Endothelial cell of umbilical vein (primary cell): ENCODE results near the gene RNF5. TPM values are rescaled to one million over a fixed set of nuclear protein-coding genes. Genes with fewer than 3 reads are reported as not detected.

Experiments
- BruUV-seq: library from RNA; stranded (reverse); fragments of 400-500 nt; replicated peaks from 2 replicates; lab custom pipeline; 2021; lab: Mats Ljungman, UMichigan
- CTCF ChIA-PET: fragments of 300-600, 350-600 bp; sonication (Branson Sonifier 250); formaldehyde crosslinking; loops from one replicate; lab custom pipeline; 2021; ENCODE audit warnings: antibody characterized with exemption, inconsistent platforms; lab: Charles Lee
- POLR2A ChIA-PET: fragments of 300-600, 350-600 bp; sonication (Branson Sonifier 250); formaldehyde crosslinking; loops from one replicate; lab custom pipeline; 2021; ENCODE audit warnings: antibody characterized with exemption, inconsistent platforms; lab: Charles Lee
- DNase-seq: peaks from one replicate; pipeline ENCODE4 v3.0.0-alpha.2; 2011; ENCODE audit warnings: low read depth, low spot score
- FAIRE-seq: peaks from 2 replicates; lab custom pipeline; 2011; peaks lifted over from hg19 to GRCh38; lab: Jason Lieb, UNC
- H2AFZ ChIP-seq: 2 replicates; pipeline ENCODE4 v1.6.0; 2012; ENCODE audit warnings: low read depth, low read length, control low read depth, inconsistent platforms
- H3K27ac ChIP-seq: 2 replicates; pipeline ENCODE4 v1.5.1; 2011; ENCODE audit warnings: low read depth, mild to moderate bottlenecking, control low read depth, low read length, moderate library complexity; ENCODE audit not compliant: insufficient read depth
- H3K27me3 ChIP-seq, 2 experiments: 2 replicates each; pipeline versions ENCODE4 v1.6.0 to v1.6.1; 2011; ENCODE audit warnings: low read length in 2 of 2, mixed read lengths in 1 of 2; ENCODE audit not compliant: control insufficient read depth in 2 of 2, insufficient read depth in 2 of 2
- H3K36me3 ChIP-seq, 2 experiments: 2 replicates in 1 of 2; 3 replicates in 1 of 2; pipeline ENCODE4 v1.5.1; 2011; ENCODE audit warnings: low read length in 2 of 2, mild to moderate bottlenecking in 1 of 2, moderate library complexity in 1 of 2; ENCODE audit not compliant: control insufficient read depth in 2 of 2, insufficient read depth in 2 of 2; ENCODE audit errors: extremely low read depth in 1 of 2
- H3K4me1 ChIP-seq: 3 replicates; pipeline ENCODE4 v1.5.1; 2011; ENCODE audit warnings: mild to moderate bottlenecking, low read length; ENCODE audit not compliant: control insufficient read depth, insufficient read depth; ENCODE audit errors: extremely low read depth
- H3K4me2 ChIP-seq: 2 replicates; pipeline ENCODE4 v1.6.1; 2011; ENCODE audit warnings: low read length, control low read depth, mixed read lengths; ENCODE audit not compliant: insufficient read depth
- H3K4me3 ChIP-seq, 3 experiments: fragments of 200-600 bp in 1 of 3; sonication (generic), shearing (Covaris generic) in 1 of 3; replicated peaks in 1 of 3; 2 replicates each; pipeline ENCODE4 v1.5.1; 2011 to 2016; ENCODE audit warnings: control low read depth in 3 of 3, low read length in 3 of 3, mild to moderate bottlenecking in 2 of 3, inconsistent platforms in 1 of 3, low read depth in 1 of 3, moderate library complexity in 1 of 3; ENCODE audit not compliant: insufficient read depth in 1 of 3
- H3K79me2 ChIP-seq: 2 replicates; pipeline ENCODE4 v1.6.0; 2012; ENCODE audit warnings: low read length, inconsistent platforms; ENCODE audit not compliant: control insufficient read depth, insufficient read depth
- H3K9ac ChIP-seq: replicated peaks from 2 replicates; pipeline ENCODE3; 2011; ENCODE audit warnings: low read length, control low read depth; ENCODE audit not compliant: insufficient read depth; ENCODE audit errors: extremely low read depth
- H3K9me1 ChIP-seq: replicated peaks from 3 replicates; pipeline ENCODE4 v1.6.0; 2011; ENCODE audit warnings: mild to moderate bottlenecking, low read length; ENCODE audit not compliant: control insufficient read depth, insufficient read depth; ENCODE audit errors: extremely low read depth
- H3K9me3 ChIP-seq: replicated peaks from 2 replicates; pipeline ENCODE4 v1.5.1; 2012; ENCODE audit warnings: low read length, inconsistent platforms; ENCODE audit not compliant: control insufficient read depth, insufficient read depth
- H4K20me1 ChIP-seq: replicated peaks from 2 replicates; pipeline ENCODE3; 2011; ENCODE audit warnings: mild to moderate bottlenecking, low read length; ENCODE audit not compliant: control insufficient read depth, insufficient read depth; ENCODE audit errors: extremely low read depth
- EZH2 ChIP-seq: IDR thresholded peaks from 2 replicates; pipeline ENCODE4 v1.6.1; 2012; ENCODE audit warnings: borderline replicate concordance, low read depth, mild to moderate bottlenecking, moderate library complexity, low read length, inconsistent platforms; ENCODE audit not compliant: severe bottlenecking
- FOS ChIP-seq: IDR thresholded peaks from 2 replicates; pipeline ENCODE4 v1.6.1; 2011; ENCODE audit warnings: mild to moderate bottlenecking, low read length, moderate library complexity, borderline replicate concordance; ENCODE audit not compliant: insufficient read depth
- GATA2 ChIP-seq: IDR thresholded peaks from 2 replicates; pipeline ENCODE4 v1.7.0; 2011; ENCODE audit warnings: low read depth, mild to moderate bottlenecking, moderate library complexity, mixed read lengths, low read length; ENCODE audit not compliant: insufficient read length, insufficient read depth
- JUN ChIP-seq: IDR thresholded peaks from 2 replicates; pipeline ENCODE4 v1.6.1; 2011; ENCODE audit warnings: borderline replicate concordance, low read depth; ENCODE audit not compliant: insufficient read length, insufficient read depth
- MYC ChIP-seq: IDR thresholded peaks from one replicate; pipeline ENCODE4 v1.6.1; 2011; ENCODE audit warnings: mild to moderate bottlenecking, low read depth, low read length
- POLR2A ChIP-seq: IDR thresholded peaks from 2 replicates; pipeline ENCODE4 v1.6.1; 2012; ENCODE audit warnings: low read depth, mild to moderate bottlenecking, control low read depth, low read length
- POLR2AphosphoS5 ChIP-seq: IDR thresholded peaks from 2 replicates; pipeline ENCODE4 v1.6.1; 2012; ENCODE audit warnings: low read depth, mild to moderate bottlenecking, control low read depth, low read length, moderate library complexity; ENCODE audit not compliant: insufficient read depth
- dilution Hi-C: fragments of 300-500 bp; cut with MboI; formaldehyde crosslinking; loops from one replicate; pipeline ENCODE4 v1.15.0; 2019; ENCODE audit warnings: low sequenced_read_pairs; ENCODE audit not compliant: extremely low pct_ligation_motif_present
- intact Hi-C: fragments of 100-400 bp; cut with micrococcal nuclease; formaldehyde crosslinking; loops from one replicate; pipeline ENCODE4 v1.10.0; 2022
- polyA plus RNA-seq, 4 experiments: library from polyadenylated mRNA; depleted of rRNA in 3 of 4; stranded (reverse) in 3 of 4; unstranded in 1 of 4; fragments of >200 nt; gene quantifications; 2 replicates each; pipeline versions ENCODE4 v1.2.1 to v1.2.3, GENCODE V29; 2011 to 2012; ENCODE audit warnings: missing spikeins in 1 of 4
- total RNA-seq: library from RNA; stranded (reverse); gene quantifications from 2 replicates; pipeline ENCODE4 v1.2.3, GENCODE V29; 2021
- TF ChIP-seq, protein P1 (sequence below), 2 donors: IDR thresholded peaks; 1 replicate in 1 of 2; 2 replicates in 1 of 2; pipeline ENCODE4 v1.5.1; 2011; ENCODE audit warnings: low read length in 2 of 2, mild to moderate bottlenecking in 2 of 2, moderate library complexity in 2 of 2, control low read depth in 1 of 2, inconsistent platforms in 1 of 2, low read depth in 1 of 2; ENCODE audit not compliant: insufficient read depth in 1 of 2; ENCODE audit errors: extremely low read depth in 1 of 2
- TF ChIP-seq, protein P2 (sequence below): IDR thresholded peaks from 2 replicates; pipeline ENCODE4 v1.6.1; 2011; ENCODE audit not compliant: insufficient read depth, insufficient read length

The RNF5 gene
- total and polyA plus RNA-seq, 2 donors (not counting 3 experiments of a cell fraction or from before 2014, with no cell fraction given), result 49.2 to 100 TPM

DNA sequence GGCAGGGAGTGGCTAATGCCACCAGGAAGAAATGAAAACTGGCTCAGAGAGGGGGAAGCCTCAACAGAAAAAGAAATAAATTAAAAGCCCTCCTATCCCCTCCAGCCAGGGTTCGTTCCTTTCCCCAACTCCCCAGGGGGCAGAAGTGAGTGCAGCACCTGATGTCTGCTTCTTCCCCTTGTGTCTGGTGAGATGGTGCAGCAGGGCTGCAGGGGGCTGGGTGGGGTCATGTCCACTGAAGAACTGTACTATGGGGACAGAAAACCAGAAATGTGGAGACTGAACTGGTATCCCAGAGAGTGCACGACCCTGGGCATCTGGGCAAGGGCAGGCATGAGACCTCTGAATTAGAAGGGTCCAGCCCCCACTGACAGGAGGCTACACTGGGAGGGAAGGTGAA, 9.9 kb upstream of the RNF5 start:
- no peak for FAIRE-seq
- ChIA-PET CTCF (no interaction called here), POLR2A (no interaction called here)
- Histone ChIP-seq H3K4me1 (no peaks in the 10 kb centered on the region), H3K4me3 (no peak overlapping the region), H3K79me2 (no peaks in the 10 kb centered on the region), H2AFZ (no peak overlapping the region), H3K9ac (no peak overlapping the region), H3K4me2 (no peak overlapping the region), H3K36me3 (peaks cover 7 to 21% of the 10 kb centered on the region in 2 experiments), H3K9me1 (no peaks in the 10 kb centered on the region), H4K20me1 (no peaks in the 10 kb centered on the region), H3K27me3 (no peaks in the 10 kb centered on the region), H3K27ac (no peak overlapping the region), H3K9me3 (no peaks in the 10 kb centered on the region)
- no TSS peak for BruUV-seq
- intact Hi-C loops (no loop called here), dilution Hi-C loops (no loop called here)
- DNase-seq, result no peak
- TF ChIP-seq GATA2, result no peak
- no peak for TF ChIP-seq MYC
- no peak for TF ChIP-seq POLR2AphosphoS5
- TF ChIP-seq, protein P1, sequence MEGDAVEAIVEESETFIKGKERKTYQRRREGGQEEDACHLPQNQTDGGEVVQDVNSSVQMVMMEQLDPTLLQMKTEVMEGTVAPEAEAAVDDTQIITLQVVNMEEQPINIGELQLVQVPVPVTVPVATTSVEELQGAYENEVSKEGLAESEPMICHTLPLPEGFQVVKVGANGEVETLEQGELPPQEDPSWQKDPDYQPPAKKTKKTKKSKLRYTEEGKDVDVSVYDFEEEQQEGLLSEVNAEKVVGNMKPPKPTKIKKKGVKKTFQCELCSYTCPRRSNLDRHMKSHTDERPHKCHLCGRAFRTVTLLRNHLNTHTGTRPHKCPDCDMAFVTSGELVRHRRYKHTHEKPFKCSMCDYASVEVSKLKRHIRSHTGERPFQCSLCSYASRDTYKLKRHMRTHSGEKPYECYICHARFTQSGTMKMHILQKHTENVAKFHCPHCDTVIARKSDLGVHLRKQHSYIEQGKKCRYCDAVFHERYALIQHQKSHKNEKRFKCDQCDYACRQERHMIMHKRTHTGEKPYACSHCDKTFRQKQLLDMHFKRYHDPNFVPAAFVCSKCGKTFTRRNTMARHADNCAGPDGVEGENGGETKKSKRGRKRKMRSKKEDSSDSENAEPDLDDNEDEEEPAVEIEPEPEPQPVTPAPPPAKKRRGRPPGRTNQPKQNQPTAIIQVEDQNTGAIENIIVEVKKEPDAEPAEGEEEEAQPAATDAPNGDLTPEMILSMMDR (IDR thresholded peaks at IDR 0.05; ENCODE audit: extremely low read depth in 1 of 2, insufficient read depth in 1 of 2, low read depth in 1 of 2, low read length in 2 of 2), result no peak
- no peak for TF ChIP-seq FOS
- TF ChIP-seq, protein P2, sequence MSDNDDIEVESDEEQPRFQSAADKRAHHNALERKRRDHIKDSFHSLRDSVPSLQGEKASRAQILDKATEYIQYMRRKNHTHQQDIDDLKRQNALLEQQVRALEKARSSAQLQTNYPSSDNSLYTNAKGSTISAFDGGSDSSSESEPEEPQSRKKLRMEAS, result no peak
- no peak for TF ChIP-seq EZH2
- TF ChIP-seq POLR2A, result no peak
- TF ChIP-seq JUN, result no peak
